H1 (cell line): ENCODE results near the gene COPS7A. TPM values are rescaled to one million over a fixed set of nuclear protein-coding genes. Genes with fewer than 3 reads are reported as not detected.

Experiments
- CTCF ChIA-PET: fragments of 300-600 bp; sonication (Branson Sonifier 250); formaldehyde crosslinking; loops from one replicate; lab custom pipeline; 2021; ENCODE audit not compliant: partially characterized antibody; lab: Charles Lee
- POLR2A ChIA-PET: fragments of 300-600 bp; sonication (Branson Sonifier 250); formaldehyde crosslinking; loops from one replicate; lab custom pipeline; 2021; ENCODE audit warnings: inconsistent platforms; ENCODE audit not compliant: partially characterized antibody; lab: Charles Lee
- DNase-seq, 2 experiments: peaks; one replicate each; pipeline versions ENCODE4 v3.0.0 to v3.0.0-alpha.2; 2010 to 2022; ENCODE audit warnings: low spot score in 2 of 2, low read depth in 1 of 2, mixed read lengths in 1 of 2
- FAIRE-seq: peaks from 2 replicates; lab custom pipeline; 2011; peaks lifted over from hg19 to GRCh38; lab: Jason Lieb, UNC
- H2AFZ ChIP-seq: 2 replicates; pipeline ENCODE4 v1.8.1; 2012; ENCODE audit warnings: low read length, inconsistent platforms
- H2AK5ac ChIP-seq: 2 replicates; pipeline ENCODE4 v1.6.1; 2013; ENCODE audit warnings: low read depth, low read length
- H2BK120ac ChIP-seq: replicated peaks from 2 replicates; pipeline ENCODE3; 2013; ENCODE audit warnings: low read depth, low read length, inconsistent platforms
- H2BK12ac ChIP-seq: 2 replicates; pipeline ENCODE4 v1.6.1; 2013; ENCODE audit warnings: low read depth, low read length
- H2BK15ac ChIP-seq: 2 replicates; pipeline ENCODE4 v1.6.1; 2013; ENCODE audit warnings: low read length
- H2BK20ac ChIP-seq: 2 replicates; pipeline ENCODE4 v1.6.1; 2013; ENCODE audit warnings: low read length
- H2BK5ac ChIP-seq: 2 replicates; pipeline ENCODE4 v1.6.1; 2013; ENCODE audit warnings: low read depth, low read length
- H3K14ac ChIP-seq: 2 replicates; pipeline ENCODE4 v1.6.1; 2013; ENCODE audit warnings: inconsistent platforms; ENCODE audit not compliant: insufficient read length
- H3K18ac ChIP-seq: 2 replicates; pipeline ENCODE4 v1.6.1; 2013; ENCODE audit warnings: low read length; ENCODE audit errors: extremely low read depth
- H3K23ac ChIP-seq: 2 replicates; pipeline ENCODE4 v1.6.1; 2013; ENCODE audit warnings: inconsistent platforms; ENCODE audit not compliant: insufficient read length
- H3K23me2 ChIP-seq: 2 replicates; pipeline ENCODE4 v1.6.1; 2013; ENCODE audit warnings: low read depth, low read length
- H3K27ac ChIP-seq: 2 replicates; pipeline ENCODE4 v1.6.1; 2011; ENCODE audit warnings: low read depth, low read length, inconsistent platforms
- H3K27me3 ChIP-seq, 4 experiments: replicated peaks in 1 of 4; 1 replicate in 1 of 4; 2 replicates in 3 of 4; pipeline versions ENCODE4 v1.6.1 to v1.8.1; 2011 to 2013; ENCODE audit warnings: low read length in 3 of 4, mild to moderate bottlenecking in 3 of 4, inconsistent platforms in 2 of 4, mixed read lengths in 2 of 4, moderate library complexity in 1 of 4; ENCODE audit not compliant: control insufficient read depth in 3 of 4, insufficient read depth in 3 of 4; ENCODE audit errors: extremely low read depth in 1 of 4
- H3K36me3 ChIP-seq, 4 experiments: 2 replicates each; pipeline versions ENCODE4 v1.6.1 to v1.8.1; 2011 to 2013; ENCODE audit warnings: mild to moderate bottlenecking in 4 of 4, low read length in 3 of 4, moderate library complexity in 2 of 4, control low read depth in 1 of 4, inconsistent platforms in 1 of 4; ENCODE audit not compliant: insufficient read depth in 4 of 4, control insufficient read depth in 2 of 4
- H3K4ac ChIP-seq: replicated peaks from 2 replicates; pipeline ENCODE3; 2013; ENCODE audit warnings: low read length, low read depth, mixed read lengths, inconsistent platforms; ENCODE audit not compliant: insufficient read length
- H3K4me1 ChIP-seq, 4 experiments: replicated peaks in 1 of 4; 1 replicate in 1 of 4; 2 replicates in 3 of 4; pipeline versions ENCODE4 v1.6.1 to v1.8.1; 2011 to 2013; ENCODE audit warnings: low read length in 3 of 4, inconsistent platforms in 2 of 4, mixed read lengths in 1 of 4; ENCODE audit not compliant: insufficient read depth in 4 of 4, control insufficient read depth in 3 of 4
- H3K4me2 ChIP-seq, 2 experiments: 2 replicates each; pipeline versions ENCODE4 v1.6.1 to v1.8.1; 2011 to 2013; ENCODE audit warnings: low read depth in 2 of 2, low read length in 2 of 2, control low read depth in 1 of 2, inconsistent platforms in 1 of 2, mild to moderate bottlenecking in 1 of 2; ENCODE audit not compliant: insufficient read depth in 1 of 2
- H3K4me3 ChIP-seq, 4 experiments: fragments of 200-600, 300-600 bp in 1 of 4; sonication (generic), shearing (Covaris generic), sonication (Bioruptor Twin) in 1 of 4; 2 replicates each; pipeline versions ENCODE4 v1.5.1 to v1.8.1; 2011 to 2016; ENCODE audit warnings: low read length in 4 of 4, low read depth in 3 of 4, control low read depth in 2 of 4, inconsistent platforms in 2 of 4, mild to moderate bottlenecking in 2 of 4, mixed read lengths in 1 of 4, moderate library complexity in 1 of 4; ENCODE audit not compliant: insufficient read depth in 2 of 4; ENCODE audit errors: extremely low read depth in 1 of 4
- H3K56ac ChIP-seq: replicated peaks from 2 replicates; pipeline ENCODE3; 2013; ENCODE audit warnings: low read depth, mild to moderate bottlenecking, mixed read lengths, low read length, inconsistent platforms; ENCODE audit not compliant: insufficient read length
- H3K79me1 ChIP-seq: 2 replicates; pipeline ENCODE4 v1.6.1; 2013; ENCODE audit warnings: low read depth, low read length, control low read depth
- H3K79me2 ChIP-seq, 2 experiments: 2 replicates each; pipeline versions ENCODE4 v1.6.1 to v1.8.1; 2012 to 2013; ENCODE audit warnings: low read length in 2 of 2, mild to moderate bottlenecking in 2 of 2, inconsistent platforms in 1 of 2; ENCODE audit not compliant: insufficient read depth in 2 of 2, control insufficient read depth in 1 of 2
- H3K9ac ChIP-seq, 4 experiments: replicated peaks in 1 of 4; 1 replicate in 1 of 4; 2 replicates in 3 of 4; pipeline versions ENCODE4 v1.6.1 to v1.8.1; 2011 to 2013; ENCODE audit warnings: low read depth in 3 of 4, low read length in 3 of 4, control low read depth in 2 of 4, mild to moderate bottlenecking in 2 of 4, moderate library complexity in 2 of 4, inconsistent platforms in 1 of 4; ENCODE audit errors: extremely low read depth in 1 of 4
- H3K9me3 ChIP-seq, 2 experiments: 2 replicates each; pipeline versions ENCODE4 v1.6.1 to v1.8.1; 2012 to 2013; ENCODE audit warnings: mild to moderate bottlenecking in 2 of 2, moderate library complexity in 2 of 2, control low read depth in 1 of 2, inconsistent platforms in 1 of 2, low read depth in 1 of 2, low read length in 1 of 2, mixed read lengths in 1 of 2; ENCODE audit not compliant: insufficient read depth in 2 of 2
- H4K20me1 ChIP-seq, 2 experiments: replicated peaks in 1 of 2; 2 replicates each; pipeline versions ENCODE3 to v1.8.1; 2011 to 2013; ENCODE audit warnings: inconsistent platforms in 2 of 2, low read length in 2 of 2, mild to moderate bottlenecking in 1 of 2; ENCODE audit not compliant: insufficient read depth in 2 of 2, control insufficient read depth in 1 of 2
- H4K5ac ChIP-seq: 2 replicates; pipeline ENCODE4 v1.6.1; 2013; ENCODE audit warnings: low read length, low read depth, mixed read lengths, inconsistent platforms; ENCODE audit not compliant: insufficient read length
- H4K8ac ChIP-seq: 2 replicates; pipeline ENCODE4 v1.8.0; 2013; ENCODE audit warnings: mild to moderate bottlenecking, moderate library complexity, low read length, inconsistent platforms; ENCODE audit not compliant: insufficient read depth; ENCODE audit errors: extremely low read depth
- H4K91ac ChIP-seq: replicated peaks from 2 replicates; pipeline ENCODE3; 2013; ENCODE audit warnings: low read length, mixed read lengths, inconsistent platforms; ENCODE audit not compliant: insufficient read length
- RAD21 ChIP-seq, 2 experiments: IDR thresholded peaks in 1 of 2; conservative IDR thresholded peaks in 1 of 2; 2 replicates each; pipeline ENCODE4 v1.6.1; 2011; ENCODE audit warnings: low read depth in 2 of 2, low read length in 2 of 2, improper control_type of control experiment in 1 of 2, inconsistent platforms in 1 of 2, mild to moderate bottlenecking in 1 of 2, moderate library complexity in 1 of 2
- RXRA ChIP-seq: IDR thresholded peaks from 2 replicates; pipeline ENCODE4 v1.6.1; 2011; ENCODE audit warnings: low read depth, mild to moderate bottlenecking, low read length, moderate library complexity; ENCODE audit not compliant: insufficient read depth
- SIX5 ChIP-seq: IDR thresholded peaks from 2 replicates; pipeline ENCODE4 v1.6.1; 2011; ENCODE audit warnings: mild to moderate bottlenecking, low read depth, low read length
- SP1 ChIP-seq: IDR thresholded peaks from 2 replicates; pipeline ENCODE4 v1.6.1; 2011; ENCODE audit warnings: low read depth, low read length
- YY1 ChIP-seq: IDR thresholded peaks from 2 replicates; pipeline ENCODE4 v1.6.1; 2011; ENCODE audit warnings: low read depth, mild to moderate bottlenecking, low read length
- WGBS, 2 experiments: shearing (Covaris generic) in 1 of 2; methylation state at CpG; one replicate each; pipeline versions ENCODE4 v1.1.6 to v1.1.7; 2013 to 2015; ENCODE audit warnings: low lambda C conversion rate in 2 of 2, mixed read lengths in 2 of 2, inconsistent platforms in 1 of 2, low coverage in 1 of 2, missing lambda C conversion rate in 1 of 2; ENCODE audit not compliant: insufficient replicate concordance in 2 of 2, insufficient coverage in 1 of 2, insufficient read length in 1 of 2; ENCODE audit errors: extremely low coverage in 1 of 2, missing lambda C conversion rate in 1 of 2; 5-methylcytosine and 5-hydroxymethylcytosine counted together
- polyA plus RNA-seq, 7 experiments: library from polyadenylated mRNA; depleted of rRNA in 3 of 7; stranded (reverse) in 5 of 7; unstranded in 2 of 7; fragments of >200 nt in 5 of 7; fragments of 200-250 nt in 2 of 7; gene quantifications; 1 replicate in 5 of 7; 2 replicates in 1 of 7; 4 replicates in 1 of 7; pipeline versions ENCODE4 v1.2.1 to v1.2.3, GENCODE V29; 2011 to 2013; ENCODE audit warnings: missing spikeins in 2 of 7, mixed read lengths in 2 of 7
- total RNA-seq: library from RNA; stranded (reverse); fragmentation: NEBNext Ultra II Directional; extraction: Animal tissue kit (Norgen Biotek cat#: 25700); gene quantifications from 2 replicates; pipeline ENCODE4 v1.2.1, GENCODE V29; 2021
- TF ChIP-seq, protein P1 (sequence below), 3 experiments: IDR thresholded peaks; 1 replicate in 2 of 3; 2 replicates in 1 of 3; pipeline versions ENCODE4 v1.5.1 to v1.6.1; 2011; ENCODE audit warnings: low read length in 3 of 3, mild to moderate bottlenecking in 3 of 3, inconsistent platforms in 2 of 3, low read depth in 1 of 3, moderate library complexity in 1 of 3; ENCODE audit not compliant: insufficient read depth in 1 of 3; ENCODE audit errors: control extremely low read depth in 1 of 3
- TF ChIP-seq, protein P2 (sequence below): IDR thresholded peaks from 2 replicates; pipeline ENCODE4 v1.6.1; 2012; ENCODE audit warnings: inconsistent platforms

The COPS7A gene
- total and polyA plus RNA-seq, 2 of the 8 experiments (the other 6 are each of a cell fraction or from before 2014, with no cell fraction given) = 44.5 to 95.9 TPM

DNA sequence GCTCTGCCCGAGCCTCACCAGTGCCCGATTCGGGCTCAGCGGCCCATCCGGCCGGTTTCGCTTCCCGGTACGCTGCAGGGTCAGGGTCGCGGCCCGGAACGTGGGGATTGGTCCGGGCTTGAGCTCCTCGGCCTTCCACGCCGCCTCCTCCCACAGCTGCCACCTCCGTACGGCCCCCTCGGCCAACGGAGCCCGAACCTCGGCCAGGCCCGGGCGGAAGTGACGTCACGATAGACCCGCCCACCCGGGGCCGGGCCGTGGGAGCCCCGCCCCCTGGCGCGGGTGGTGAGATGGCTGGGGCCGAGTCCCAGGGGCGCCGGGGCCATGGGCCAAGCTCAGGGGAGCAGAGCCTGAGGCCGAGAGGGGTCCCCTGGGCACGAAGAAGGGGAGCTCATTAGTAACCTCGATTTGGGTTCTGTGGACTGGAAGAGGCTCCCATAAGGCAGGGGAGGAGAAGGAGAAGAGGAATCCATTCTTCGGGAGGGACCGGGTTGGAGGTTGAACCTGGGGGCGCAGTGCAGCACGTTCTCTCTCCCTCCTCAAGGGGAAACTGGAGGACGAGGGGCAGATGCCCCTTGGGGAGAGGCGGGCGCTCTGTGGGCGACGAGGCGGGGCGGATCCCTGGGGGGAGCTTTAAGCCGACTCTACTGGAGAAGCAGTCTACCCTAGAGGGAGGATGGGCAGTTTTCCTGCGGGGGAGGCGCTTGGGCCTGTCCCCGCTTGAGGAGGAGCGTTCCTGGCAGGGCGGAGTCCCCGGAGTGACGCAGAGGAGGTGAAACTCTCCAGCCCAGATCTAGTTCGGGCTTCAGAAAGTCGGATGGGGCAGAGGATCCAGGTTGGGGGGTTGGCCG lies 29.3 kb downstream of the COPS7A start, which contains the start of gene MLF2:
Gene MLF2 (minus strand): TSS at position 221 of the 851 bp plus-strand sequence. CDS start 807 bp downstream, outside the sequence.
- Histone ChIP-seq H4K5ac (peak within 1 kb of the TSS; percentile 95), H3K79me2 (peaks cover 0 to 14% of the 10 kb centered on the region in 2 experiments; a peak in 2 of 4 replicates), H3K14ac (no peak within 1 kb of the TSS), H3K56ac (peak within 1 kb of the TSS; percentile 97), H3K23ac (no peak within 1 kb of the TSS), H3K27ac (peak within 1 kb of the TSS; percentile 94), H3K4me1 (peaks cover 0 to 4% (median 3%) of the 10 kb centered on the region in 4 experiments; a peak in 5 of 7 replicates), H2BK20ac (peak within 1 kb of the TSS; percentile 72; the same call in 1 of the 2 replicates), H3K4me3 (peak within 1 kb of the TSS; percentile 72 to 91 (median 88)), H4K8ac (peak within 1 kb of the TSS; percentile 94), H2BK15ac (no peak within 1 kb of the TSS; the same call in 1 of the 2 replicates), H2BK120ac (peak within 1 kb of the TSS; percentile 95), H4K91ac (peak within 1 kb of the TSS; percentile 99), H2AFZ (peak within 1 kb of the TSS; percentile 54), H3K4ac (peak within 1 kb of the TSS; percentile 98), H3K18ac (peak within 1 kb of the TSS; percentile 95), H3K4me2 (peak within 1 kb of the TSS; percentile 52 to 78), H3K36me3 (peaks cover 21 to 39% (median 35%) of the 10 kb centered on the region in 4 experiments), H3K79me1 (peaks cover 7% of the 10 kb centered on the region; the same call in 1 of the 2 replicates), H2BK12ac (peak within 1 kb of the TSS; percentile 94; the same call in 1 of the 2 replicates), H2AK5ac (no peak within 1 kb of the TSS), H3K9me3 (no peaks in the 10 kb centered on the region; a peak in 1 of 4 replicates), H3K27me3 (no peaks in the 10 kb centered on the region), H4K20me1 (peaks cover 0 to 9% of the 10 kb centered on the region in 2 experiments), H3K9ac (peak within 1 kb of the TSS; percentile 74 to 99 (median 90)), H2BK5ac (peak within 1 kb of the TSS; percentile 97), H3K23me2 (peaks cover 10% of the 10 kb centered on the region)
- peak; percentile 65 for FAIRE-seq
- 1% methylated on average over 34 of the region's 62 CpGs; no CpG with 5 or more reads in 1 of the 2 experiments for WGBS, 2 experiments
- POLR2A ChIA-PET = interaction anchor here (0.6 to 7.0 kb wide), 33 partner anchors 9 to 219 kb away, joined by 3 to 151 read pairs (median 6); partner anchors contain the start of genes CDCA3, COPS7A, GAPDH and GNB3
- CTCF ChIA-PET = interaction anchor here (0.7 to 16.3 kb wide), 42 partner anchors 8 to 213 kb away, joined by 3 to 427 read pairs (median 5); partner anchors contain the start of genes CD4, CDCA3, COPS7A and GNB3
- peak; percentile 96 to 100 for DNase-seq
- TF ChIP-seq SIX5 (no peak), SP1 (peak; percentile 33; the same call in 1 of the 2 replicates), RXRA (no peak), RAD21 (IDR thresholded peaks at IDR 0.05 in 1 of 2, conservative IDR thresholded peaks at IDR 0.05 in 1 of 2; ENCODE audit: low read depth in 2 of 2, low read length in 2 of 2) (no peak), YY1 (no peak; the same call in 1 of the 2 replicates)
- TF ChIP-seq, protein P1, sequence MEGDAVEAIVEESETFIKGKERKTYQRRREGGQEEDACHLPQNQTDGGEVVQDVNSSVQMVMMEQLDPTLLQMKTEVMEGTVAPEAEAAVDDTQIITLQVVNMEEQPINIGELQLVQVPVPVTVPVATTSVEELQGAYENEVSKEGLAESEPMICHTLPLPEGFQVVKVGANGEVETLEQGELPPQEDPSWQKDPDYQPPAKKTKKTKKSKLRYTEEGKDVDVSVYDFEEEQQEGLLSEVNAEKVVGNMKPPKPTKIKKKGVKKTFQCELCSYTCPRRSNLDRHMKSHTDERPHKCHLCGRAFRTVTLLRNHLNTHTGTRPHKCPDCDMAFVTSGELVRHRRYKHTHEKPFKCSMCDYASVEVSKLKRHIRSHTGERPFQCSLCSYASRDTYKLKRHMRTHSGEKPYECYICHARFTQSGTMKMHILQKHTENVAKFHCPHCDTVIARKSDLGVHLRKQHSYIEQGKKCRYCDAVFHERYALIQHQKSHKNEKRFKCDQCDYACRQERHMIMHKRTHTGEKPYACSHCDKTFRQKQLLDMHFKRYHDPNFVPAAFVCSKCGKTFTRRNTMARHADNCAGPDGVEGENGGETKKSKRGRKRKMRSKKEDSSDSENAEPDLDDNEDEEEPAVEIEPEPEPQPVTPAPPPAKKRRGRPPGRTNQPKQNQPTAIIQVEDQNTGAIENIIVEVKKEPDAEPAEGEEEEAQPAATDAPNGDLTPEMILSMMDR (IDR thresholded peaks at IDR 0.05; ENCODE audit: control extremely low read depth in 1 of 3, insufficient read depth in 1 of 3, low read depth in 1 of 3, low read length in 3 of 3) = peak in 1 of 3 experiments; percentile 85; a peak in 1 of 4 replicates
- TF ChIP-seq, protein P2, sequence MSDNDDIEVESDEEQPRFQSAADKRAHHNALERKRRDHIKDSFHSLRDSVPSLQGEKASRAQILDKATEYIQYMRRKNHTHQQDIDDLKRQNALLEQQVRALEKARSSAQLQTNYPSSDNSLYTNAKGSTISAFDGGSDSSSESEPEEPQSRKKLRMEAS = peak; percentile 53; the same call in 1 of the 2 replicates
